ENCODE results near the gene ADIG.
A peak's percentile ranks its signal among the peaks of the same experiment; 100 is the strongest.

Gene ADIG

DNA sequence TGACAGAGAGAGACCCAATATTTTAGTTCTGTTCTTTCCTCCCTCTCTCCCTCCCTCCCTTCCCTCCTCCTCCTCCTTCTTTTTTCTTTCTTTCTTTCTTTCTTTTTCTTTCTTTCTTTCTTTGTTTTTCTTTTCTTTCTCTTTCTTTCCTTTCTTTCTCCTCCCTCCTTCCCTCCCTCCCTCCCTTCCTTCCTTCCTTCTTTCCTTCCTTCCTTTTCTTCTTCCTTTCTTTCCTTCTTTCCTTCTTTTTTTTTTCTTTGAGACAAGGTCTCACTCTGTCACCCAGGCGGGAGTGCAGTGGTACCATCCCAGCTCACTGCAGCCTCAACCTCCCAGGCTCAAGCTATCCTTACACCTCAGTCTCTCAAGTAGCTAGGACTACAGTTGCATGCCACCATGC is 49.0 kb downstream of the ADIG start:
- no peak for DNase-seq (ENCODE audit: low read depth in 2 of 3, low spot score in 2 of 3)

DNA sequence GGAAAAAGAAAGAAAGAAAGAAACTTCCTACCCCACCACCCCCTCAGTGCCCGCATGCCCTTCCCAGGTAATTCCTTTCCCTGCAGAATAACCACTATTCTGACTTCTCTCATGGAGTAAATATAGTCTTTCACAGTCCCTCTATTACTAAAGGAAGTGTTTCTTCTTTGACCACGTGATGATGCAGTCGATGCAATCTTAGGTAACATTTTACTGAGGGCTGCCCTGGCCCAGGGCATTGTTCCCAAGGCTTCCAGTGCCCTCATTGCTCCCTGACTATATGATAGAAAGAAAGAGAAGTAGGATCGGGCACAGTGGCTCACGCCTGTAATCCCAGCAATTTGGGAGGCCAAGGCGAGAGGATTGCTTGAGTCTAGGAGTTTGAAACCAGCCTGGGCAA is 49.7 kb downstream of the ADIG start:
- DNase-seq (ENCODE audit: low read depth in 2 of 3, low spot score in 2 of 3) = no peak

DNA sequence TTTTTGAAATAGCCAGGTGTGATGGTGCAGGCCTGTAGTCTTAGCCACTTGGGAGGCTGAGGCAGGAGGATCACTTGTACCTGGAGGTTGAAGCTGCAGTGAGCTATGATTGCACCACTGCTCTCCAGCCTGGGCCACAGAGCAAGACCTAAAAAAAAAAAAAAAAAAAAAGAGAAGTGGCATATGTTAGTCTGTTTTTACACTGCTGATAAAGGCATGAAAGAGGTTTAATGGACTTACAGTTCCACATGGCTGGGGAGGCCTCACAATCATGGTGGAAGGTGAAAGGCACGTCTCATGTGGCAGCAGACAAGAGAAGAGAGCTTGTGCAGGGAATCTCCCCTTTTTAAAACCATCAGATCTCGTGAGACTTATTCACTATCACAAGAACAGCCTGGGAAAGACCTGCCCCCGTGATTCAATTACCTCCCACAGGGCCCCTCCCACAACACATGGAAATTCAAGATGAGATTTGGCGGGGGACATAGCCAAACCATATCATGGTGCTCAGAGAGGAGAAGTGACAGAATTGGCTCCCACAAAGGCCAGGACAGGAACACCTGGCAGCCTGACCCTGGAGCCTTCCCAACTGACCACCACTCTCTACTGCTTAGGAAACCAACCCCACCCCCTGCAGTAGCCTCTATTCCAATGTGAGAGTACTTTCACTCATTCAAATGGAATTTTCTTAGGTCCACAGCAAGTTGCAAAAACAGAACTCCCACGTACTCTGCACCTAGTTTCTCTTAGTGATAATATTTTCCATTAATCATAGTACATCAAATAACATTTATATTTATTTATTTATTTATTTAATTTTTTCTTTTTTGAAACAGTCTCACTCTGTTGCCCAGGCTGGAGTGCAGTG is 50.4 kb downstream of the ADIG start:
- no peak for DNase-seq (ENCODE audit: low read depth in 2 of 3, low spot score in 2 of 3)

DNA sequence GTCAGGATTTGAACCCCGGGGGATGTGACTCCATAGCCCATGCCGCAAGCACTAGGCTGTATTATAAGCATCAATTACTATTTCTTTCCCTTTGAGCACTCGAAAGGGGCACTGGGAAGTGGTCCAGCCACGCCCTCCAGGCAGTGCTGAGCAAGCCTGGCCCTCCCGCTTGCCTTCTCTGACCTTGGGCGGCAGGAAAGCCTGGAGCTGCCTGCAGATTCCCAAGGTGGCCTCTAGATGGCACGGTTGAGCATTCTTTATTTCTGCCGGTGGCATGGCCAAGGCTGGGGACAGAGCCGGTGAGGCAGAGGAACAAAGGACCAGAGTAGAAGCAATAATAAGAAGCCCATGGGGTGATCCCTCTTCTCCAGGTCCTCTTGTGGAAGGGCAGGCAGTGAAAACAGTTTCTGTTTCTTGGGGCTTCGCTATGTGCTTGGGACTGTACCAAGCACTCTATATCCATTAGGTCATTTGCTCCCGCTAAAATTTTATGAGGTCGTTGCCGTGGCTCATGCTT is 52.6 kb downstream of the ADIG start:
- DNase-seq (ENCODE audit: low read depth in 2 of 3, low spot score in 2 of 3) = peak; percentile 19 to 48 (median 36)

DNA sequence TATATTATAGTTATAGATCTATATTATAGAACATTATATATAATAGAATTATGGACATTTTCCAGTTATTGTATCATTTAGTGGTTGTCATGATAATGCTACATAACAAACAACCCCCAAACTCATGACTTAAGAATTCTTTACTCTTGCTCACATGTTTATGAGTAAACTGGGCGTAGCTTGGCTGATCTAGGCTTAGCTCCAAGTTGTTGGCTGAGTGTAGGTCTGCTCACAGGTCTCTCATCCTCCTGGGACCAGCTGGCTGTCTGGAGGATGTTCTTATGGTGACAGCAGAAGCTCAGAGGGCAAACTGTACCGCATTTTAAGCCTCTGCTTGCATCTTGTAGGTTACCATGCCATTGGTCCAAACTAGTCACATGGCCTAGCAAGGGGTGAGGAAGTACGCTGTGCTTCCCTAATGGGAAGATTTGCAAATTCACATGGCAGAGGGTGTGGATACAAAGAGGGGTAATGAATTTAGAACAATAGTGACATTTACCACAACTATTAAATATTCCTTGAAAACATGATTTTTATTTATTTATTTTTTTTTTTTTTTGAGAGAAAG is 54.8 kb downstream of the ADIG start:
- DNase-seq (ENCODE audit: low read depth in 2 of 3, low spot score in 2 of 3) = no peak

All from activated CD8-positive, alpha-beta memory T cell treated with anti-CD3 and anti-CD28 coated beads for 48 hours (primary cell).